HCT116 (cell line): ENCODE measurements around the gene SPTBN4. TPM values are rescaled to one million over a fixed set of nuclear protein-coding genes. Genes with fewer than 3 reads are reported as not detected.

Source experiments
- ATAC-seq: fragments of 200-7000 bp; cut with Tn5 transposase; 2 replicates; pipeline ENCODE4 v1.9.1; 2020; ENCODE audit warnings: mild to moderate bottlenecking, moderate library complexity
- BruUV-seq: library from RNA; stranded (reverse); fragments of 400-500 nt; replicated peaks from 2 replicates; lab custom pipeline; 2021; lab: Mats Ljungman, UMichigan
- CTCF ChIA-PET: fragments of 300-600 bp; sonication (Branson Sonifier 250); formaldehyde crosslinking; loops from one replicate; lab custom pipeline; 2021; ENCODE audit warnings: antibody characterized with exemption; lab: Charles Lee
- POLR2A ChIA-PET: fragments of 300-600, 350-600 bp; sonication (Branson Sonifier 250); formaldehyde crosslinking; loops from one replicate; lab custom pipeline; 2021; ENCODE audit warnings: antibody characterized with exemption; lab: Charles Lee
- RAD21 ChIA-PET, 2 experiments: fragments of 300-600 bp; sonication (Branson Sonifier 250); formaldehyde crosslinking; loops; one replicate each; lab custom pipeline; 2023; ENCODE audit warnings: low total read pairs in 2 of 2; ENCODE audit not compliant: uncharacterized antibody in 2 of 2, unreplicated experiment in 2 of 2, low non-redundant PET in 1 of 2; lab: Charles Lee
- DNase-seq: peaks from one replicate; pipeline ENCODE4 v3.0.0-alpha.2; 2010; ENCODE audit warnings: low read depth, low spot score
- H2AFZ ChIP-seq: fragments of 200-600 bp; shearing (Covaris generic), sonication (generic); 2 replicates; pipeline ENCODE4 v1.6.1; 2017; ENCODE audit warnings: low read depth, mixed run types, mixed read lengths, antibody characterized with exemption, low read length; ENCODE audit not compliant: poor library complexity, severe bottlenecking
- H3K27ac ChIP-seq: 2 replicates; pipeline ENCODE4 v1.5.1; 2012; ENCODE audit warnings: low read depth, low read length
- H3K27me3 ChIP-seq: fragments of 200-600 bp; sonication (generic); 2 replicates; pipeline ENCODE4 v1.6.1; 2016; ENCODE audit warnings: mixed run types, low read length, mixed read lengths; ENCODE audit not compliant: insufficient read depth
- H3K36me3 ChIP-seq, 2 experiments: fragments of 200-500 bp in 1 of 2; fragments of 200-600 bp in 1 of 2; sonication (Bioruptor generic) in 1 of 2; sonication (generic) in 1 of 2; 2 replicates each; pipeline versions ENCODE4 v1.5.1 to v1.6.1; 2014 to 2016; ENCODE audit warnings: low read length in 2 of 2, inconsistent platforms in 1 of 2, mixed read lengths in 1 of 2, mixed run types in 1 of 2; ENCODE audit not compliant: insufficient read depth in 2 of 2, control insufficient read depth in 1 of 2
- H3K4me1 ChIP-seq, 2 experiments: fragments of 200-600 bp in 1 of 2; sonication (generic) in 1 of 2; 2 replicates each; pipeline versions ENCODE4 v1.5.1 to v1.6.1; 2012 to 2017; ENCODE audit warnings: low read length in 2 of 2, inconsistent platforms in 1 of 2, mild to moderate bottlenecking in 1 of 2, mixed read lengths in 1 of 2, mixed run types in 1 of 2, moderate library complexity in 1 of 2; ENCODE audit not compliant: insufficient read depth in 2 of 2, control insufficient read depth in 1 of 2
- H3K4me2 ChIP-seq: fragments of 200-600 bp; sonication (generic); 2 replicates; pipeline ENCODE4 v1.6.1; 2017; ENCODE audit warnings: mixed run types, low read length, mixed read lengths
- H3K4me3 ChIP-seq, 2 experiments: fragments of 200-600 bp in 1 of 2; sonication (generic) in 1 of 2; replicated peaks in 1 of 2; 2 replicates each; pipeline ENCODE4 v1.5.1; 2011 to 2016; ENCODE audit warnings: low read length in 2 of 2, control low read depth in 1 of 2, low read depth in 1 of 2, mild to moderate bottlenecking in 1 of 2, mixed read lengths in 1 of 2, mixed run types in 1 of 2
- H3K79me2 ChIP-seq: fragments of 200-600 bp; sonication (generic); 2 replicates; pipeline ENCODE4 v1.6.1; 2017; ENCODE audit warnings: mild to moderate bottlenecking, mixed run types, low read length, moderate library complexity, mixed read lengths; ENCODE audit not compliant: insufficient read depth
- H3K9ac ChIP-seq: fragments of 200-600 bp; sonication (generic); 2 replicates; pipeline ENCODE4 v1.6.1; 2016; ENCODE audit warnings: low read length, mixed read lengths
- H3K9me2 ChIP-seq: fragments of 200-600 bp; sonication (generic), shearing (Covaris generic); 2 replicates; pipeline ENCODE4 v1.6.1; 2017; ENCODE audit warnings: mixed run types, mild to moderate bottlenecking, moderate library complexity; ENCODE audit not compliant: insufficient read depth
- H3K9me3 ChIP-seq, 2 experiments: fragments of 200-500 bp in 1 of 2; fragments of 200-600 bp in 1 of 2; sonication (Bioruptor generic) in 1 of 2; sonication (generic) in 1 of 2; 2 replicates each; pipeline ENCODE4 v1.6.1; 2014 to 2017; ENCODE audit warnings: low read length in 2 of 2, mixed read lengths in 2 of 2, inconsistent platforms in 1 of 2, low read depth in 1 of 2, mild to moderate bottlenecking in 1 of 2, mixed run types in 1 of 2, moderate library complexity in 1 of 2; ENCODE audit not compliant: control insufficient read depth in 1 of 2, insufficient read depth in 1 of 2
- H4K20me1 ChIP-seq: fragments of 200-600 bp; sonication (generic), shearing (Covaris generic); 2 replicates; pipeline ENCODE4 v1.6.1; 2017; ENCODE audit warnings: mixed run types, mild to moderate bottlenecking, moderate library complexity; ENCODE audit not compliant: insufficient read depth
- CEBPB ChIP-seq: IDR thresholded peaks from 2 replicates; pipeline ENCODE4 v1.6.1; 2012; ENCODE audit warnings: low read depth
- EGR1 ChIP-seq: IDR thresholded peaks from 2 replicates; pipeline ENCODE4 v1.6.1; 2012; ENCODE audit warnings: low read depth
- EZH2 ChIP-seq: fragments of 200-600 bp; sonication (generic); IDR thresholded peaks from 2 replicates; pipeline ENCODE4 v1.6.1; 2017; ENCODE audit warnings: antibody characterized with exemption, mixed run types
- EZH2phosphoT487 ChIP-seq: fragments of 200-600 bp; IDR thresholded peaks from 2 replicates; pipeline ENCODE4 v1.6.1; 2018; ENCODE audit warnings: antibody characterized with exemption, borderline replicate concordance
- FOSL1 ChIP-seq: IDR thresholded peaks from 2 replicates; pipeline ENCODE4 v1.6.1; 2012; ENCODE audit warnings: low read depth
- JUND ChIP-seq: IDR thresholded peaks from 2 replicates; pipeline ENCODE4 v1.6.1; 2012
- MAX ChIP-seq: IDR thresholded peaks from 2 replicates; pipeline ENCODE4 v1.6.1; 2012
- POLR2A ChIP-seq: IDR thresholded peaks from 2 replicates; pipeline ENCODE4 v1.7.0; 2011; ENCODE audit warnings: borderline replicate concordance; ENCODE audit not compliant: insufficient read depth, insufficient read length; ENCODE audit errors: extremely low read depth
- POLR2AphosphoS5 ChIP-seq: IDR thresholded peaks from 2 replicates; pipeline ENCODE4 v1.6.1; 2011; ENCODE audit warnings: mild to moderate bottlenecking, low read depth, low read length, moderate library complexity
- YY1 ChIP-seq: IDR thresholded peaks from 2 replicates; pipeline ENCODE4 v1.6.1; 2011; ENCODE audit warnings: low read length, low read depth, moderate library complexity, mild to moderate bottlenecking; ENCODE audit not compliant: insufficient replicate concordance; ENCODE audit errors: extremely low read depth
- ZFX ChIP-seq: fragments of 450-650 bp; IDR thresholded peaks from 2 replicates; pipeline ENCODE4 v1.6.1; 2017
- ZNF274 ChIP-seq: fragments of 200-500 bp; sonication (Bioruptor generic); IDR thresholded peaks from 2 replicates; pipeline ENCODE4 v1.6.1; 2014; ENCODE audit warnings: mild to moderate bottlenecking, low read depth, low read length, inconsistent platforms
- intact Hi-C: fragments of 100-400 bp; cut with micrococcal nuclease; formaldehyde crosslinking; loops from 2 replicates; pipeline ENCODE4 v1.10.0; 2022
- total RNA-seq: library from RNA; stranded (reverse); gene quantifications from one replicate; pipeline ENCODE4 v1.2.1, GENCODE V29; 2021; ENCODE audit not compliant: unreplicated experiment

Gene SPTBN4
- total RNA-seq, 1 experiment from 2014 or later: 4.6 TPM

GRCh38 chr19:40594255-40594654, 127.5 kb downstream of the SPTBN4 start:
- Histone ChIP-seq H2AFZ (no peak overlapping the region), H3K79me2 (peaks cover 5% of the 10 kb centered on the region; the same call in 1 of the 2 replicates), H3K9me2 (no peaks in the 10 kb centered on the region), H3K4me1 (peaks cover 23 to 54% of the 10 kb centered on the region in 2 experiments), H4K20me1 (no peaks in the 10 kb centered on the region), H3K4me3 (no peak overlapping the region), H3K9ac (peak overlapping the region; percentile 32; the same call in 1 of the 2 replicates), H3K27ac (peak overlapping the region; percentile 43), H3K4me2 (peak overlapping the region; percentile 62), H3K36me3 (no peaks in the 10 kb centered on the region), H3K9me3 (no peaks in the 10 kb centered on the region), H3K27me3 (no peaks in the 10 kb centered on the region)
- BruUV-seq: no TSS peak
- no peak for TF ChIP-seq ZFX
- no peak for TF ChIP-seq MAX
- TF ChIP-seq FOSL1: no peak
- no peak for TF ChIP-seq YY1
- TF ChIP-seq POLR2AphosphoS5: no peak
- TF ChIP-seq EZH2phosphoT487: no peak
- TF ChIP-seq EGR1: no peak
- TF ChIP-seq POLR2A: no peak
- no peak for TF ChIP-seq EZH2
- TF ChIP-seq CEBPB: no peak
- no peak for TF ChIP-seq ZNF274
- no peak for TF ChIP-seq JUND
- POLR2A ChIA-PET: interaction anchor here (1.0 to 1.3 kb wide), 2 partner anchors 10 to 19 kb away, joined by 3 to 7 read pairs; no protein-coding TSS in a partner anchor
- no peak for DNase-seq
- CTCF ChIA-PET: interaction anchor here (0.6 to 1.4 kb wide), 5 partner anchors 16 to 289 kb away, joined by 3 to 4 read pairs (median 3); partner anchors contain the start of gene EGLN2
- intact Hi-C loops: no loop called here
- RAD21 ChIA-PET: no interaction called here
- ATAC-seq: no peak
